ENCODE data around the gene C10orf71.

C10orf71 gene

DNA sequence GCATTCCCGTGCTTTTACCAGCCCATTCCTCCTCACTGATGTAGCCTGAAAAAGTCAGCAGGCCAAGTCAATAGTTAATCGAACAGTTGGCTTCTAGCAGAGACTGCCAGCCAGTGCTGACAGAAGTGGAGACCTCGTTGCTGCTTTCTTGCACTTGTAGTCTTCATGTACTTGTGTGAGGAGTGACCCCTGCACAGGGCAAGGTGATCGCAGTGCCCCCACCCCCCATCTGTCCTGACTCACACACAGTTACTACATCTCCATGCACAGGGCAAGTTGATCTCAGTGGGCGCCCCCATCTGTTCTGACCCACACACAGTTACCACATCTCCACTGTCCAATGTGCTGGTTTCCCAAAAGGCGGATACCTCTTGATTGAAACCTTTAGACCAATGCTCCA lies 34.2 kb downstream of the C10orf71 start:
- no peak for DNase-seq (ENCODE audit: low read depth in 2 of 2)

DNA sequence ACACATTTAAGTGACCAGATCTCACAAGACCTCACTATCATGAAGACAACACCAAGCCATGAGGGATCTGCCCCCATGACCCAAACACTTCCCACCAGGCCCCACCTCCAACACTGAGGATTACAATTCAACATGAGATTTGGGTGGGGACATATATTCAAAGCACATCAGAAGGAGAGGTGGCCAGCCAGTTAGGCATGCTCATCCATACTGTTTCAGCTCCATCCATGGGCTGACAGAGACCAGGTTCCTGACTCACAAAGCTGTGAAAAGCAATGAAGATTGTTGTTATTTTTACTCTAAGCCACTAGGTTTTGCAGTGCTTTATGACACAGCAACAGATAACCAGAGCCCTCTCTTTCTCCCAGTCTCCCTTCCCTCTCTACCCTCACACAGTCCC lies 36.0 kb downstream of the C10orf71 start:
- no peak for DNase-seq (ENCODE audit: low read depth in 2 of 2)

DNA sequence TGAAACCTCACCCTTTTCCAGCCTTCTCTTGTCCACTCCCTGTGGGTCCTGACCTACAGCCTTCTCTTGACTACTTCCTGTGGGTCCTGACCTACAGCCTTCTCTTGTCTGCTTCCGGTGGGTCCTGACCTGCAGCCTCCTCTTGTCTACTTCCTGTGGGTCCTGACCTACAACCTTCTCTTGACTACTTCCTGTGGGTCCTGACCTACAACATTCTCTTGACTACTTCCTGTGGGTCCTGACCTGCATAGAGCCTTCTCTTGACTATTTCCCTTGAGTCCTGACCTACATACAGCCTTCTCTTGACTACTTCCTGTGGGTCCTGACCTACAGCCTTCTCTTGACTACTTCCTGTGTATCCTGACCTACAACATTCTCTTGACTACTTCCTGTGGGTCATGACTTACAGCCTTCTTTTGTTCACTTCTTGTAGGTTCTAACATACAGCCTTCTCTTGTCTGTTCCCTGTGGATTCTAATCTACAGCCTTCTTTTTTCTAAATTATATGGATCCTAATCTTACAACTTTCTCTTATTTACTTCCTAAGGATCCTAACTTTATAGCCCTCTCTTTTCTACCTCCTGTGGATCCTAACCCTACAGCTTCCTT lies 36.5 kb downstream of the C10orf71 start:
- no peak for DNase-seq (ENCODE audit: low read depth in 2 of 2)

DNA sequence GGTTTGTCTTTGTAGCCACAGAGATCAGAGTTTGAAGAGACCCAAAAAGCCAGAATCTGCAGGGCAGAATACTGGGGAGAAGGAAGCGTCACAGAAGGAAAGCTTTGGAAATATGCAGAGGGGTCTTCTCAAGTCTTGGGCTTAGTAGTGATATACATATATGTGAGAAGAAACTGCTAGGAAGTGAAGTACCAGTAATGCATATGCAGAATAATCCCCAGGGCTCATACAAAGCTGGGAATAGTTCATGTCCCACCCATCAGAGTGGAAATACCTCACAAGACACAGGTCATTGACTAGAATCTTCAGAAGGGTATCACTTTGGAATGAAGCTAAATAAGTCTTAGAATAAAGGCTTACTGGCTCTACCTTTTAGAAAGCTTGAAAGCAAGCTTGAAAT lies 39.6 kb downstream of the C10orf71 start:
- no peak for DNase-seq (ENCODE audit: low read depth in 2 of 2)

DNA sequence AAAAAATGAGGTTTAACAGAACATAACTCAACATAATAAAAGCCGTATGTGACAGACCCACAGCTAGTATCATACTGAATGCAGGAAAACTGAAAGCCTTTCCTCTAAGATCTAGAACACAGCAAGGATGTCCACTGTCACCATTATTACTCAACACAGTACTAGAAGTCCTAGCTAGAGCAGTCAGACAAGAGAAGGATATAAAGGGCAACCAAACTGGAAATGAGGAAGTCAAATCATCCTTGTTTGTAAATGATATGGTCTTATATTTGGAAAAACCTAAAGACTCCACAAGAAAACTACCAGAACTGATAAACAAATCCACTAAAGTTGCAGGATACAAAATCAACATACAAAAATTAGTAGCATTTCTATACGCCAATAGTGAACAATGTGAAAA lies 45.9 kb downstream of the C10orf71 start:
- no peak for DNase-seq (ENCODE audit: low read depth in 2 of 2)

DNA sequence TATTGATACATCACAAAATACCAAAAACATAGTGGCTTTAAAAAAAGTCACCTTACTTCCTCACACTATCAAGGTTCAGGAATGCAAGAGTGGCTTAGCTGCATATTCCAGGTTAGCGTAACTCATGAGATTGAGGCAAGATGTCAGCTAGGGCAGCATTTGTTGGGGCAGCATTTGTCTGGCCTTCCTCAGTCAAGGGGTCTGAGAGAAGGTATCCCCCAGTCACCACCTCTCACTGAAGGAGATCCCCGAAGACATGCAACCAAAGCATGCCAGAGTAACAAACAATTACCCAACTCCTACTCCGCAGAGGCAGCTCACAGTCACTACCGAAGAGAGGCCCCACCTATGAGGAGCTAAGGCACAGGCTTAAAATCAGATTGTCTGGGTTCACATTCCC lies 48.4 kb downstream of the C10orf71 start:
- no peak for DNase-seq (ENCODE audit: low read depth in 2 of 2)

DNA sequence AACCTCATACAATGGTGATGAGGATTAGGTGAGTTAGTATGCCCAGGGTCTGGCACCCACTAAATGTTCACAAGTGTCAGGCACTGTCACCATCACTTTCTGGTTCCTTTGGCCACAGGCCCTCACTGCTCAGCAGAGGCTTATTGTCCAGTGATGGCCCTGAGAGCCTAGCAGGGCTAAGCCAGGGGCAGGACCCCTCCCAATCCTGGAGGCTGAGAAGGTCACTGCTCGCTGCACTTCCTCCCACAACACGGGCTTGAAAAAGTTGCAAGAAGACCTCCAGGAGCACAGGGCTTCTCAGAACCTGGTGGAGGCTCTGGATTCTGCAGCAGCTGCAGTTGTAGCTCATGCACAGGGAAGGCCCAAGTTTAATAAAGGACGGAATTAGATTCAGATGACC lies 48.9 kb downstream of the C10orf71 start:
- no peak for DNase-seq (ENCODE audit: low read depth in 2 of 2)

DNA sequence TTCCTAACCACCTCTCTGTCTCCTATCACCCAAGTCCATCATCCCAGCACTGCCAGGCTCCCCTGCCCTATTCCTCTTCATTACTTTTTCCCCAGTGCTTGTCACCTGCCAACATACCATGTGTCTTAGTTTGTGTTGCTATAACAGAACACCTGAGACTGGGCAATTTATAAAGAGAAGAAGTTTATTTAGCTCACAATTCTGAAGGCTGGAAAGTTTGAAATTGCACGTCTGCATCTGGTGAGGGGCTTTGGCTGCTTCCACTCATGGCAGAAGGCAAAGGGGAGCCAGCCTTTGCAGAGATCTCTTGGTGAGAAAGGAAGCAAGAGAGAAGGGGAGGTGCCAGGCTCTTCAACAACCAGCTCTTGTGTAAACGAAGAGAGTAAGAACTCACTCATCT lies 49.6 kb downstream of the C10orf71 start:
- no peak for DNase-seq (ENCODE audit: low read depth in 2 of 2)

DNA sequence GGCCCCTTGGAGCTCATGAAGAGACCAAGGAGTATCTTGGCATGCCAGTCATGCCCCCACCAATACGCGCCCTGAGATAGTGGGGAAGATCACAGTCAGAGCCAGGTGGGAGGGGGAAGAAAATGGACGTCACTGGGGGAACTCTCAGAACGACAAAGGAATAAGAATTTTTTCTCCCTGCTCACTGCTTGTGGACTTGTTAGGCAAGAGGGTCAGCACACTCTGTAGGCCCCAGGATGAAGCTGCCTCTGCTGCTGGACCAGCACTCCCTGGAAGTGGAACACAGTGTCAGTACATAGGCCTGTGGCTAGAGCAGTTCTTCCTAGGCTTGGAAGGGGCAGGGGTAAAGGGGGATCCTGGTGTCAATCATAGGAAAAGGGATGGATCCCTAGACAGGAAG lies 50.4 kb downstream of the C10orf71 start:
- no peak for DNase-seq (ENCODE audit: low read depth in 2 of 2)

DNA sequence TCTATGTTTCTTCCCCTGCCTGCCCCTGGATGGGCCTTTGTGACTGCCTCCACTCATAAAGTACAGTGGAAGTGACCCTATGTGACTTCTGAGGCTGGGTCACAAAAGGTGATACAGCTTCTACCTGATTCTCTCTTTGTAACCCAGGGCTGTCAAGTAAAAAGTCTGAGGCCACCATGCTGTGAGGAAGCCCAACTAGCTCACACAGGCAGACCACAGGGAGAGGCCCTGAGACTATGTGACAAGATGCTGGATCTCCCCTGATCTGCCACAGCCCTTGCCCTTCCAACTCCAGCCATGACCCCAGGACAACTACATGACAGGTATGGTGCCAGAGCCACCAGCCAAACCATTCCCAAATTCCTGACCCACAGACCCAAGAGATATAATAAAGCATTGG lies 51.2 kb downstream of the C10orf71 start:
- no peak for DNase-seq (ENCODE audit: low read depth in 2 of 2)

DNA sequence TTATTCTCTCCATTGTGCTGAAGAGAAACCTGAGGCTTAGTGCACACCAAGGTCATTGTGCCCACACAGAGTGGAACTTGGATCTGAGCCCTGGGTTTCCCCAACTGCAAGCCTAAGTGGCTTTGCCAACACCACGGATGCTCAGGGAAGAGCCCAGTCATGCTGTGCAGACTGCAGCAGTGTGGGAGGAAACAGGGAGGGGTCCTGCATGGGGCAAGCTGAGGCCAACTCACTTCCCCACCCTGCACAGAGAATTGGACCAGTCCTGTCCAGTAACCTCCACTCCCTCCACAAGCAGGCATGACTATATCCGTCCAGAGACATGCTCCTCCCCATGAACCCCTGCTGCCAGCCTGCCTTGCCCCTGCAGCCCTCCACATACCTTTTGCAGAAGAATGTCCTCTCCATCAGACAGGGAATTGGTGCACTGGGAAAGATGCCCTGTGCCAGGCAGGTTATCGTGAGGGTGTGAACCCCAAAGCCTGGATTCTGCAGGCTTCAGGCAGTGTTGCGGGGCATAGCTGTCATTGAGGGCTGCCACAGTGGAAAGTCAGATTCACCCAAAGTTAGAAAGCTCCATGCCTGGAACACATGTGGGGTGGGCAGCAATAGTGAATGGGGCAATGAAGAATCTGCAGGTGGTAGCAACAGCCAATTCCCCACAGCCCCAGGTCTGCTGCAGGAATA lies 52.0 kb downstream of the C10orf71 start:
- DNase-seq (ENCODE audit: low read depth in 2 of 2): no peak

DNA sequence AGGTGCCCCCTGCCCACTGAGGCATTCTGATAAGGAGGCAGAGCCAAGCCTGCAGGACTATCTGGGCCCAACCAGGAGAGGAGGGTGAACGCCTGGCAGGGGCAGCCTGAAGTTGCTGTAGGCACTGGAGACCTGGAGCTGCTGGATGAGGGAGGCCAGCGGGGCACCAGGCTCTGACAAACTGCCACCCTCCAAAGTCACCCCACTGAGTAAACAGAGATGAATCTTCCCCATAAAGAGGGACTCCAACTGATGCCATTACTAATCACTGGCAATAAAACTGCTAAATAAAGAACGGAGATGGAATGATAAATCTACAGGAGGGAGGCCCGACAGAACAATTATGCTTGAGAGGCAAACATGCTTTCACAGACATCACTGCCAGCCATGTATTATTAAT lies 52.7 kb downstream of the C10orf71 start:
- DNase-seq (ENCODE audit: low read depth in 2 of 2): no peak

DNA sequence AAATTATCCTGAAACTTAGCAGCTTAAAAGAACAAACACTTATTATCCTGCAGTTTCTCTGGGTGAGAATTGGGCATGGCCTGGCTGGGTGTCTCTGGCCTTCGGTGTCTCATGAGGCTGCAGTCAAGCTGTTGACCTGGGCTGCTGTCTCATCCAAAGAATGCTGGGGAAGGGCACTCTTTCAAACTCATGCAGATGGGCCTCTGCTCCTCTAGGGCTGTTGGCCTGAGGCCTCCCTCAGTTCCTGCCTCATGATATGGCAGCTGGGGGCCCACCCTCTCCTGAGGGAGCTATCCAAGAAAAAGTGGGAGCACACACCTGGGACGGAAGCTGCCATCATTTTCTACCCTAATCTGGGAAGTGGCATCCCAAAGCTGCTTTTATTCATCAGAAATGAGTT lies 53.4 kb downstream of the C10orf71 start:
- DNase-seq (ENCODE audit: low read depth in 2 of 2): no peak

DNA sequence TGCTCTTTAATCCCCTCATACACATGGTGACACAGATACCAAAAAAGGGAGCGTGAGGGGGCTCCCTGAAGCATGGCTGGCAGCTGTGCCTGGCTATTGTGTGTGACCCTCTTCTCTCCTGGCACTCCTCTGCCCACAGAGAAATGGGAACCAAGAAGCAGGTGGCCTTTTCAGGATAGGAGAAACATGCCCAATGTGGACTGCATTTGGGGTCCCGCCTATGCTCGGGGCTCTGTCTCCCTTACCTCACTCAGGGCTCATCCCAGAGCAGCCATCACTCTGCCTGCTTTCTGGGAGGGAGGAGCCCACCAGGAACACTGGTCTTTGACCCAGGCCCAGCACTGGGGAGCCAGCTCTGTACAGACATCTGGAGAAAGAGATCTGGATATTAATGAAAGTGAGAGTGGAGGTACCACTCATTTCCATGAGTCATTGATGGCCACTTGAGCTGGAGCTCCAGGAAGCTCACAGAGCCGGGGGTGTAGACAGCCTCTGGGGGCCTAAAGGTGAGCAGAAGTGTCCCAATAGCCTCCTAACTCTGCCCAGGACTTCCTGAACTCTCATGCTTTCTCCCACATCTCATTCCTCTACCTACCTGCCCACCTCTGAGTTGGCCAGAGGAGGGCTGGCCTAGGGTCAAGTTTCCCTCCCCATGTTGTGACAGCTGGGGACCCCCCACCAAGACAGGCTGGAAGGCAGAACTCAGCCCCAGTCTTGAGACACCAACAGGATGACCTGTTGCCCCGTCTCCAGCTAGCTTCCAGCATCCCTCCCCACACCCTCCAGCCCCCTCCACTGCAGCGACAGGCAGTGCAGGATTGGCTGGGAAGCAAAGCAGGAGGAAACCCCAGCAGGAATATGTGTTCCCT lies 54.3 kb downstream of the C10orf71 start:
- no peak for DNase-seq (ENCODE audit: low read depth in 2 of 2)

DNA sequence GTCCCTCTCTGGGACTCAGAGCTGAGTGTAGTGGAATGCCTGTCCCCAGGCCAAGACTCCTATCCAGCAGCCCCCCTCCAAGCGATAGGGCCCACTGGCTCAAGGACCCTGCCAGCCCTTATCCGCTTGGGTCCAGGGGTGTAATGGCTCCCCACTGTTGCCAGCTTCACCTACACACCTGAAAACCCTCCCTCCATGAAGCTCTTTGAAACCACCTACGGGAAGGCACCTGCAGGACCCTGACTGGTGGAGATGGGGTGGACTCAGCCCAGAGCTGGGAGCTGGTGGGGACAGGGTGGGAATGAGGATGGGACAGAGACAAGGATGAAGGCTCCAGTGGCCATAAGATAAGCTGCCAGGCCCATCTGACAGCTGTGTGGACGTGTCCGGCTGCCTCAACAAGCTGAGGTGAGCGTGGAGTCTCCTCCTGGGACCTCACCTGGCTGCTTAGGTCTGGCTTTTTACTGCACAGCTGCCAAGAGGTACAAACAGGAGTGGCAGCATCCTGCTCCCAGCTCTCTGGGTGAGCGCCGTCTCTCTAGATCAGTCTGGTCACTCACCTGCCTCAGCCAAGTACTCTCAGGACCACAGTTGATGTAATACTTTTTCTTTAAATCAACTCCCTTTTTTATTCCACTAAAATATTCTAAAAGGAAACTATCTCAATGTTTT lies 55.1 kb downstream of the C10orf71 start:
- no peak for DNase-seq (ENCODE audit: low read depth in 2 of 2)

DNA sequence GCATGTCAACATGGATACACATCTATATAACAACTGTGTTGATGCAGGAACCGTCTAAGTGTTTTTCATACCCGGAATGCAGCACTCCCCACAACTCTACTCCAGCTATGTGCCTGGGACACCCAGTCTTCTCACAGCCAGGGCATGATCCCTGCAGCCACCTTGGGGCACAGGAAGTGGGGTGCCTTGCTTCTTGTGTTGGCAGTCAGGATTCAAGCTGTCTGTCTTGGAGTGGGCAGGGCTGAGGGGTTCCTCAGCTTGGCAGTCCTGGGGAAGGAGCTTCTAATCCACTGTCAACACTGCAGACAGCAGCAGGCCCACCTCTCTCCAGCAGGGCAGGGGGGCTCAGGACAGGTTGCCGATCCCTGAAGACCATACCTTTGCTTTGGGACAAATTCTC lies 55.6 kb downstream of the C10orf71 start:
- no peak for DNase-seq (ENCODE audit: low read depth in 2 of 2)

DNA sequence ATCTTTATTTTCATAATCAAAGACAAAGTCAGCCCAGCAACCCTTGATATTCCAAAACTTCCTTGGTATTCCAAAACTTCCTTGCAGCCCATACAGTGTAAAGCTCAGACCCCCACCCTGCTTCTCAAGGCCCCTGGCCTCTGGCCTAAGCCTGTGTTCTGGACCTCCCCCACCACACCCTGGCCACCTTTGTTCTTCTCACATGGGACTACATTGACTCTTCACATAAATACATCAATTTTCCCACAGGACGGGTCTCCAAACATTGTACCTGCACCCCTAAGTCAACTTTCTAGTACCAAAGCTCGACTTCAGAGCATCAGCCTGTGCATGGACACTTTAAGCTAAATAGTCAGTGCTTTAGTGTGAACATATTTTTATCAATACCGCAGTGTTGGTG lies 56.3 kb downstream of the C10orf71 start:
- DNase-seq (ENCODE audit: low read depth in 2 of 2): no peak

DNA sequence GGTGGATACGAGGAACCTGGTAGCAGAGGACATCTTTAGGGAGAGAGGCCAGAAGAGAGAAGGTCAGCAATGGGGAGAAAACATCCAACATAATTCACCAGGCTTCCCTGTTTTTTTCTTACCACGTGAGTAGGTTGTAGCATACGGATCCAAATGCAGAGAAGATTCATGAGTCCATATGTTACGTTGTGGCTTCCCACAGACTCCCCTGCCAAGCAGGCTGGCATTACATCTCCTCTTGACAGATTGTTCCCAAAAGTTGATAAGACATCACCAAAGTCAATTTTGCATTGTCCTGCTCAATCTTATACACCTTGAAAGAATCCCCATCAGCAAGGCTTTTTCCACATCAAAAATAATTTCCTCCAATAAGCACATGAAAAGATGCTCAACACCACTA lies 57.2 kb downstream of the C10orf71 start:
- DNase-seq (ENCODE audit: low read depth in 2 of 2): no peak

DNA sequence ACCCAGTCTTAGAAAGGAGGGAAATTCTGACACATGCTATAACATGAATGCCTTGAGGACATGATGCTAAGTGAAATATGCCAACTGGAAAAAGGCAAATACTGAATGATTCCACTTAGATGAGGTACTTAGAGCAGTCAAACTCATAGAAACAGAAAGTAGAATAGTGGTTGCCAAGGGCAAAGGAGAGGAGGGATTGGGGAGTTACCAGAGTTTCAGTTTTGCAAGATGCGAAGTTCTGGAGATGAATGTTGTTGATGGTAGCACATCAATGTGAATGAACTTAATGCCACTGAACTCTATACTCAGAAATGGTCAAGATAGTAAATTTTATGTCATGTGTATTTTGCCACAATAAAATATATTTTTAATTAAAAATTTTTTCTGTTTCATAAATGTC lies 58.0 kb downstream of the C10orf71 start:
- DNase-seq (ENCODE audit: low read depth in 2 of 2): no peak

DNA sequence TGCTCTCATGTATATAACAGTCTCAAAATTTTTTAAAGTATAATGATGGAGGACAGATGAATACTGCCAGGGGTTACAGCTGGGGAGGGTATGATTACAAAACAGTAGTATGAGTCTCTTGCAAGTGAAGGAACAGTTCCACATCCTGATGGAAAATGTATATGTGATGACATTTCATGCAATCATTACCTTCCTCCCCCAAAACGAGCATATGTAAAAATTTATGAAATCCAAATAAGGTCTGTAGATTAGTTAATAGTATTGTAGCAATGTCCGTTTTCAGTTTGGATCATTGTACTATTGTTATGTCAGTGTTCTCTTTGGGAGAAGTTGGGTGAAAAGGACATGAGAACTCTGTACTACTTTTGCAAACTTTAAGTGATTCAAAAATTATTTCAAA lies 58.9 kb downstream of the C10orf71 start:
- no peak for DNase-seq (ENCODE audit: low read depth in 2 of 2)

DNA sequence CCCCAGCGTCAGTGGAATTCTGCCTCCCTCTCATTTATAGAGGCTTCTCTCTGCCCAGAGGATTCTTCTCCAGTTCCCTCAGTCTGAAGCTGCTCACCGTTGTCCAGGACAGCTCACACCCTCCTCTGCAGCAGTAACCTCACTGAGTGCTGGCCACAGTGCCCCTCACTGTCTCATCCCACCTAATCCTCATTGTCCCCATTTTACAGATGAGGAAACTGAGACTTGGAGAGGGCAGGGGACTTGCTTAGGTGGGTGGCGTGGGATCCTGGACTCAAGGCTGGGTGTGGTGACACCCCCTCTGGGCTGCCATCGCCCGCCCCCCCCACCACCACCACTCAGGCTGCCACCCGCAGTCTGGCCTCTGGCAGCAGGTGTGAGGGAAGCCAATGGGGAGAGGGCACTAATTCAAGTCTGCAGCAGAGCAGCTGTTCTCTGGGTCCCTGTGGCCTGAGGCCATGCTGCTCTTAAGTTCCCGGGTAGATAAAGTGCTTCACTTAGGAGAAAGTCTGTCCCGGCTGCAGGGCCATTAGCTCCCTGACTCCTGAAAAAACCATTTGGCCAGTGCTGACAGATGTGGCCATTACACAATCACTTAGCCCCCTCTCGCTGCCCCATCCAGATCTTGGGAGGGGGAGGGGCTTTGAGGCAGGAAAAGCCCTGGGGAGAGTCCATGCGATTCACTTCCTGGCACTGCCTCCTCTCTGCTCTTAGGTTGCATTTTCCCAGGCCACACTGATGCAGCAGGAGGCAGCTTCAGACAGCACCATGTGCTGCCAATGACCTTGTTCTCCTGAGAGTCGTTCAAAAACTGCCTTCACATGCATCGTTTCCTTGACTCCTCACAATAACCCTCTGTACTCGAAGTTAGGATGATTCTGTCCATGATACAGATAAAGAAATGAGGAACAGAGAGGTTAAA lies 60.6 kb downstream of the C10orf71 start:
- no peak for DNase-seq (ENCODE audit: low read depth in 2 of 2)

Data from stimulated activated CD4-positive, alpha-beta T cell treated with anti-CD3 and anti-CD28 coated beads, Interleukin-12 subunit alpha, Interleukin-12 subunit beta, amount 100 ng/mL, for 24 hours (primary cell).